Liver (tissue), 9 donors: ENCODE measurements around the gene LRMDA. TPM values are rescaled to one million over a fixed set of nuclear protein-coding genes. Genes with fewer than 3 reads are reported as not detected.
A peak's percentile ranks its signal among the peaks of the same experiment; 100 is the strongest.

Experiments
- DNase-seq: peaks from one replicate; pipeline ENCODE4 v3.0.0-alpha.2; 2017; ENCODE audit warnings: low spot score
- H3K27ac ChIP-seq, 2 donors: one replicate each; pipeline ENCODE4 v1.7.0; 2013; ENCODE audit warnings: inconsistent platforms in 2 of 2, low read length in 2 of 2, control low read depth in 1 of 2, low read depth in 1 of 2, mild to moderate bottlenecking in 1 of 2
- H3K27me3 ChIP-seq, 4 donors: one replicate each; pipeline versions ENCODE4 v1.6.1 to v1.7.0; 2013; ENCODE audit warnings: low read length in 3 of 4, inconsistent platforms in 1 of 4, mild to moderate bottlenecking in 1 of 4, moderate library complexity in 1 of 4; ENCODE audit not compliant: control insufficient read depth in 4 of 4, insufficient read depth in 4 of 4
- H3K36me3 ChIP-seq, 4 donors: one replicate each; pipeline versions ENCODE4 v1.6.1 to v1.7.0; 2013; ENCODE audit warnings: low read length in 3 of 4, mild to moderate bottlenecking in 3 of 4, low read depth in 1 of 4, moderate library complexity in 1 of 4; ENCODE audit not compliant: control insufficient read depth in 4 of 4, insufficient read depth in 3 of 4
- H3K4me1 ChIP-seq, 4 donors: one replicate each; pipeline versions ENCODE4 v1.6.1 to v1.7.0; 2013; ENCODE audit warnings: low read length in 3 of 4, mild to moderate bottlenecking in 3 of 4, moderate library complexity in 1 of 4; ENCODE audit not compliant: control insufficient read depth in 4 of 4, insufficient read depth in 4 of 4
- H3K4me3 ChIP-seq, 3 donors: one replicate each; pipeline versions ENCODE4 v1.6.1 to v1.7.0; 2013; ENCODE audit warnings: low read length in 3 of 3, control low read depth in 1 of 3, low read depth in 1 of 3, mild to moderate bottlenecking in 1 of 3
- H3K9ac ChIP-seq, 2 donors: one replicate each; pipeline ENCODE4 v1.7.0; 2013; ENCODE audit warnings: low read length in 2 of 2, mild to moderate bottlenecking in 2 of 2, moderate library complexity in 2 of 2, control low read depth in 1 of 2, low read depth in 1 of 2
- H3K9me3 ChIP-seq, 4 donors: one replicate each; pipeline versions ENCODE4 v1.6.1 to v1.7.0; 2013; ENCODE audit warnings: low read length in 3 of 4; ENCODE audit not compliant: control insufficient read depth in 4 of 4
- ATF3 ChIP-seq: IDR thresholded peaks from 2 replicates; pipeline ENCODE4 v1.6.1; 2016; ENCODE audit warnings: antibody characterized with exemption
- CTCF ChIP-seq: fragments of 150-350 bp; IDR thresholded peaks from 2 replicates; pipeline ENCODE4 v1.5.1; 2017; ENCODE audit warnings: improper control_type of control experiment, low read depth, low read length; ENCODE audit not compliant: missing input control
- EGR1 ChIP-seq, 2 donors: IDR thresholded peaks; 2 replicates each; pipeline ENCODE4 v1.6.1; 2016 to 2018; ENCODE audit warnings: antibody characterized with exemption in 2 of 2, low read depth in 2 of 2
- FOXA2 ChIP-seq: IDR thresholded peaks from 2 replicates; pipeline ENCODE4 v1.6.1; 2016; ENCODE audit warnings: antibody characterized with exemption
- GABPA ChIP-seq, 2 donors: IDR thresholded peaks in 1 of 2; conservative IDR thresholded peaks in 1 of 2; 2 replicates each; pipeline ENCODE4 v1.6.1; 2016; ENCODE audit warnings: antibody characterized with exemption in 2 of 2, mild to moderate bottlenecking in 1 of 2, moderate library complexity in 1 of 2
- HNF4A ChIP-seq, 2 donors: conservative IDR thresholded peaks; 2 replicates each; pipeline ENCODE4 v1.6.1; 2016; ENCODE audit warnings: antibody characterized with exemption in 2 of 2, mild to moderate bottlenecking in 2 of 2
- HNF4G ChIP-seq: IDR thresholded peaks from 2 replicates; pipeline ENCODE4 v1.6.1; 2016; ENCODE audit warnings: antibody characterized with exemption
- JUND ChIP-seq, 2 donors: IDR thresholded peaks; 2 replicates each; pipeline ENCODE4 v1.6.1; 2016; ENCODE audit warnings: antibody characterized with exemption in 2 of 2
- MAX ChIP-seq: IDR thresholded peaks from 2 replicates; pipeline ENCODE4 v1.6.1; 2016; ENCODE audit warnings: antibody characterized with exemption
- RAD21 ChIP-seq, 2 donors: IDR thresholded peaks; 2 replicates each; pipeline ENCODE4 v1.6.1; 2016; ENCODE audit warnings: antibody characterized with exemption in 2 of 2, mild to moderate bottlenecking in 2 of 2
- RXRA ChIP-seq, 2 donors: IDR thresholded peaks; 2 replicates each; pipeline ENCODE4 v1.6.1; 2017 to 2018; ENCODE audit warnings: antibody characterized with exemption in 2 of 2, mild to moderate bottlenecking in 1 of 2
- SP1 ChIP-seq: IDR thresholded peaks from 2 replicates; pipeline ENCODE4 v1.6.1; 2018; ENCODE audit warnings: antibody characterized with exemption, mild to moderate bottlenecking
- TAF1 ChIP-seq: conservative IDR thresholded peaks from 2 replicates; pipeline ENCODE4 v1.6.1; 2016; ENCODE audit warnings: antibody characterized with exemption, mild to moderate bottlenecking
- YY1 ChIP-seq: IDR thresholded peaks from 2 replicates; pipeline ENCODE4 v1.6.1; 2016; ENCODE audit warnings: antibody characterized with exemption, mild to moderate bottlenecking
- ZBTB33 ChIP-seq: IDR thresholded peaks from 2 replicates; pipeline ENCODE4 v1.6.1; 2016; ENCODE audit warnings: antibody characterized with exemption
- WGBS: extraction: QIAGEN DNeasy Blood & Tissue Kit; methylation state at CpG from one replicate; pipeline ENCODE4 v1.1.7; 2013; 5-methylcytosine and 5-hydroxymethylcytosine counted together
- polyA plus RNA-seq, 2 donors: library from polyadenylated mRNA; stranded (reverse) in 1 of 2; unstranded in 1 of 2; fragments of 200-250 nt in 1 of 2; fragments of >200 nt in 1 of 2; fragmentation: Nextera tagmentation in 1 of 2; extraction: Ambion mirVana in 1 of 2; gene quantifications; one replicate each; pipeline versions ENCODE4 v1.2.1 to v1.2.3, GENCODE V29; 2013 to 2015
- total RNA-seq, 2 donors: library from RNA; depleted of rRNA; stranded (reverse); fragments of >200 nt; gene quantifications; one replicate each; pipeline ENCODE4 v1.2.3, GENCODE V29; 2014
- donor health status: healthy.
- donor health status: healthy.
- donor health status: healthy.
- donor health status: healthy.
- donor health status: healthy.

The LRMDA gene
- total and polyA plus RNA-seq, 4 donors = 7.9 to 15.8 (median 11.3) TPM

- TF ChIP-seq ATF3 = no peak
- no peak for TF ChIP-seq RAD21 (IDR thresholded peaks at IDR 0.05)
- TF ChIP-seq JUND (IDR thresholded peaks at IDR 0.05) = no peak
- peak; percentile 6 for TF ChIP-seq MAX
- TF ChIP-seq YY1 = peak; percentile 8
- TF ChIP-seq SP1 = peak; percentile 1
- Histone ChIP-seq H3K27me3 (no peaks in the 10 kb centered on the region), H3K4me3 (no peak overlapping the region), H3K27ac (peak overlapping the region; percentile 79 to 82), H3K9me3 (no peaks in the 10 kb centered on the region), H3K9ac (no peak overlapping the region), H3K4me1 (peaks cover 8 to 25% (median 15%) of the 10 kb centered on the region in 4 donors), H3K36me3 (no peaks in the 10 kb centered on the region)
- DNase-seq = no peak
- WGBS = 65% methylated on average over 3 of the region's 3 CpGs
These were observed 593.7 kb downstream of the LRMDA start for GRCh38 chr10:76025124-76025477.

- Histone ChIP-seq H3K36me3 (no peaks in the 10 kb centered on the region), H3K9me3 (no peaks in the 10 kb centered on the region), H3K27me3 (no peaks in the 10 kb centered on the region), H3K9ac (no peak overlapping the region), H3K27ac (no peak overlapping the region), H3K4me1 (peaks cover 8 to 30% (median 15%) of the 10 kb centered on the region in 4 donors), H3K4me3 (no peak overlapping the region)
- DNase-seq = no peak
- 94% methylated on average over 2 of the region's 2 CpGs for WGBS
- TF ChIP-seq FOXA2 (peak; percentile 13), HNF4A (conservative IDR thresholded peaks at IDR 0.05) (peak in 1 of 2 donors; percentile 31), JUND (IDR thresholded peaks at IDR 0.05) (peak in 1 of 2 donors; percentile 44), EGR1 (IDR thresholded peaks at IDR 0.05; ENCODE audit: low read depth in 2 of 2) (no peak)
These were observed 594.9 kb downstream of the LRMDA start for GRCh38 chr10:76026176-76026771.

GRCh38 chr10:76026905-76027304, 595.5 kb downstream of the LRMDA start:
- no peak overlapping the region for H3K27ac ChIP-seq
- TF ChIP-seq HNF4G (no peak), CTCF (peak; percentile 19), HNF4A (conservative IDR thresholded peaks at IDR 0.05) (no peak), RXRA (IDR thresholded peaks at IDR 0.05) (no peak), ZBTB33 (no peak), MAX (no peak), SP1 (no peak), GABPA (IDR thresholded peaks at IDR 0.05 in 1 of 2, conservative IDR thresholded peaks at IDR 0.05 in 1 of 2) (no peak), ATF3 (no peak), RAD21 (IDR thresholded peaks at IDR 0.05) (peak in 1 of 2 donors; percentile 23), YY1 (no peak), JUND (IDR thresholded peaks at IDR 0.05) (no peak), TAF1 (no peak)
- DNase-seq = no peak
- no peaks in the 10 kb centered on the region for H3K36me3 ChIP-seq
- no peaks in the 10 kb centered on the region for H3K27me3 ChIP-seq
- no peak overlapping the region for H3K4me3 ChIP-seq
- H3K9ac ChIP-seq = no peak overlapping the region
- WGBS = 95% methylated on average over 1 of the region's 1 CpG
- H3K9me3 ChIP-seq = no peaks in the 10 kb centered on the region
- peaks cover 8 to 32% (median 15%) of the 10 kb centered on the region in 4 donors for H3K4me1 ChIP-seq
